K562 (cell line): ENCODE measurements around the gene CCNL1. TPM values are rescaled to one million over a fixed set of nuclear protein-coding genes. Genes with fewer than 3 reads are reported as not detected.
A peak's percentile ranks its signal among the peaks of the same experiment; 100 is the strongest.

ENCODE experiments used
- CEBPB ChIP-seq: fragments of 450-650 bp; IDR thresholded peaks from 2 replicates; pipeline ENCODE4 v1.6.1; 2016; ENCODE audit warnings: missing genetic modification characterization, missing compliant biosample characterization
- CXXC5 ChIP-seq: fragments of 250-450 bp; sonication (Bioruptor Pico); IDR thresholded peaks from 2 replicates; pipeline ENCODE4 v1.8.0; 2022; ENCODE audit warnings: inconsistent platforms, mild to moderate bottlenecking, moderate library complexity
- EGR1 ChIP-seq: fragments of 450-650 bp; conservative IDR thresholded peaks from 2 replicates; pipeline ENCODE4 v1.6.1; 2017; ENCODE audit warnings: mild to moderate bottlenecking
- JUND ChIP-seq, 2 experiments: IDR thresholded peaks; 2 replicates in 1 of 2; 3 replicates in 1 of 2; pipeline ENCODE4 v1.6.1; 2011; ENCODE audit warnings: borderline replicate concordance in 2 of 2, low read depth in 2 of 2, low read length in 2 of 2, improper control_type of control experiment in 1 of 2, missing biosample characterization in 1 of 2, missing genetic modification characterization in 1 of 2, missing genetic modification reagents in 1 of 2
- NR4A1 ChIP-seq, 2 experiments: fragments of 250-450 bp in 1 of 2; fragments of 450-650 bp in 1 of 2; sonication (Bioruptor Pico) in 1 of 2; IDR thresholded peaks; 2 replicates each; pipeline versions ENCODE4 v1.4.0 to v1.6.1; 2016 to 2020; ENCODE audit warnings: mild to moderate bottlenecking in 2 of 2, missing compliant biosample characterization in 1 of 2, missing genetic modification characterization in 1 of 2, moderate library complexity in 1 of 2
- PHF8 ChIP-seq: fragments of 200-600 bp; sonication (generic); IDR thresholded peaks from 2 replicates; pipeline ENCODE4 v1.6.1; 2012; ENCODE audit warnings: mixed run types, mild to moderate bottlenecking, inconsistent platforms, low read length, moderate library complexity, borderline replicate concordance
- PRDM10 ChIP-seq: fragments of 450-650 bp; IDR thresholded peaks from 2 replicates; pipeline ENCODE4 v1.6.1; 2018; ENCODE audit not compliant: partially characterized antibody
- SMARCE1 ChIP-seq: fragments of 450-650 bp; IDR thresholded peaks from 2 replicates; pipeline ENCODE4 v1.7.1; 2016; ENCODE audit warnings: mild to moderate bottlenecking
- SMC3 ChIP-seq: conservative IDR thresholded peaks from 2 replicates; pipeline ENCODE4 v1.6.1; 2011; ENCODE audit warnings: low read depth, low read length, improper control_type of control experiment; ENCODE audit not compliant: insufficient read depth
- ZNF395 ChIP-seq: fragments of 200-800 bp; sonication (Bioruptor generic); IDR thresholded peaks from 2 replicates; pipeline ENCODE4 v1.6.1; 2017; ENCODE audit warnings: missing genetic modification characterization, missing compliant biosample characterization
- ZNF407 ChIP-seq: fragments of 450-650 bp; IDR thresholded peaks from 2 replicates; pipeline ENCODE4 v1.6.1; 2016; ENCODE audit warnings: low read depth
- polyA plus RNA-seq, 8 experiments: library from polyadenylated mRNA; depleted of rRNA in 4 of 8; stranded (reverse) in 5 of 8; unstranded in 3 of 8; fragments of >200 nt; fragmentation: Nextera tagmentation in 2 of 8; fragmentation: Illumina TruSeq in 1 of 8; extraction: Ambion mirVana in 2 of 8; extraction: Trizol in 1 of 8; gene quantifications; 2 replicates each; pipeline versions ENCODE4 v1.2.1 to v1.2.3, GENCODE V29; 2011 to 2014; ENCODE audit warnings: inconsistent platforms in 1 of 8, missing spikeins in 1 of 8
- total RNA-seq, 7 experiments: library from RNA; depleted of rRNA in 6 of 7; stranded (reverse); fragments of >200 nt in 6 of 7; fragmentation: Illumina TruSeq in 2 of 7; extraction: Trizol in 2 of 7; gene quantifications; 2 replicates each; pipeline versions ENCODE4 v1.2.1 to v1.2.3, GENCODE V29; 2011 to 2021; ENCODE audit warnings: low replicate concordance in 1 of 7

CCNL1 gene
- total and polyA plus RNA-seq, 9 of the 15 experiments (the other 6 are each of a cell fraction or from before 2014, with no cell fraction given): 16.1 to 186 (median 132) TPM

GRCh38 chr3:157127831-157128767 is 31.8 kb downstream of the CCNL1 start (continued):
- TF ChIP-seq ZNF407 (no peak), PRDM10 (no peak), JUND (IDR thresholded peaks at IDR 0.05; ENCODE audit: borderline replicate concordance, low read depth, low read length) (peak; percentile 71; the same call in 1 of the 2 replicates), JUND (tag; IDR thresholded peaks at IDR 0.05; ENCODE audit: borderline replicate concordance, low read depth, low read length) (peak; percentile 53; the same call in 1 of the 3 replicates), PHF8 (peak; percentile 27; the same call in 1 of the 2 replicates), SMARCE1 (peak; percentile 80), CEBPB (peak; percentile 44), ZNF395 (CRISPR knock-in tag) (peak; percentile 92), EGR1 (peak; percentile 64), CXXC5 (CRISPR knock-in tag) (peak; percentile 49; the same call in 1 of the 2 replicates), NR4A1 (CRISPR knock-in tag; IDR thresholded peaks at IDR 0.05) (no peak), NR4A1 (tag; IDR thresholded peaks at IDR 0.05) (peak; percentile 17; the same call in 1 of the 2 replicates), SMC3 (no peak)
